ENCODE data around the gene PIGU.
A peak's percentile ranks its signal among the peaks of the same experiment; 100 is the strongest.

Gene PIGU

DNA sequence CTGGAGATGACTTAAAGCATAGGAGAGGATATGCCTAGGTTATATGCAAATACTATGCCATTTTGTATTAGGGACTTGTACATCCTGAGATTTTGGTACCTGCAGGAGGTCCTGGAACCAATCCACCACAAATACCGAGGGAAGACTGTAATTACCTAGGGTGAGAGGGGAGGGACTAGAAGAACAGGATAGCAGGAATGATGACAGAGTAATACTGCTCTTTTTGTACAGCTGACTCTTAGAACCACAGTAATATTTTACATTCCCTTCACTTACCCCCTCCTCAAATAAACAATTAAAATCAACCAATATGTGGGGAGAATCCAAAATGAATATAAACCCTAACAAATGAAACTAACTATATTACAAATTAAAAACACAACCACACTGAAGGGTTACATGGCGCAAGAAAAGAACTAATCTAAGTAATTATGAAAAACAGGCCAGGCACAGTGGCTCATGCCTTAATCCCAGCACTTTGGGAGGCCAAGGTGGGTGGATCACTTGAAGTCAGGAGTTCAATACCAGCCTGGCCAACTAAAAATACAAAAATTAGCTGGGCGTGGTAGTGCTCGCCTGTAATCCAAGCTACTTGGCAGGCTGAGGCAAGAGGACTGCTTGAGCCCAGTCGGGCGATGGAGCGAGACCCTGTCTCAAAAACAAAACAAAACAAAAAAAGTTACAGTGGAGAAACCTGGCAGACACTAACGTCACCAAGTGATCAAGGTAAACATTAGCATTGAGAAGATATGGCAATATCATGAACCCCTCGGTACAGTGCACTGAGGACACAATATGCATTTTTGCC lies 81.3 kb downstream of the PIGU start:
- TF ChIP-seq SP7 (tag by site-specific recombination; IDR thresholded peaks at IDR 0.05): peak; percentile 81
- TF ChIP-seq, protein P1, sequence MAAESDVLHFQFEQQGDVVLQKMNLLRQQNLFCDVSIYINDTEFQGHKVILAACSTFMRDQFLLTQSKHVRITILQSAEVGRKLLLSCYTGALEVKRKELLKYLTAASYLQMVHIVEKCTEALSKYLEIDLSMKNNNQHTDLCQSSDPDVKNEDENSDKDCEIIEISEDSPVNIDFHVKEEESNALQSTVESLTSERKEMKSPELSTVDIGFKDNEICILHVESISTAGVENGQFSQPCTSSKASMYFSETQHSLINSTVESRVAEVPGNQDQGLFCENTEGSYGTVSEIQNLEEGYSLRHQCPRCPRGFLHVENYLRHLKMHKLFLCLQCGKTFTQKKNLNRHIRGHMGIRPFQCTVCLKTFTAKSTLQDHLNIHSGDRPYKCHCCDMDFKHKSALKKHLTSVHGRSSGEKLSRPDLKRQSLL (tag by site-specific recombination; IDR thresholded peaks at IDR 0.05): peak; percentile 51; the same call in 1 of the 2 replicates
- 0 out of 2 replicates have a peak, but pooled peaks have one; percentile 42 for TF ChIP-seq IKZF3 (tag by site-specific recombination; IDR thresholded peaks at IDR 0.05)
- TF ChIP-seq, protein P2, sequence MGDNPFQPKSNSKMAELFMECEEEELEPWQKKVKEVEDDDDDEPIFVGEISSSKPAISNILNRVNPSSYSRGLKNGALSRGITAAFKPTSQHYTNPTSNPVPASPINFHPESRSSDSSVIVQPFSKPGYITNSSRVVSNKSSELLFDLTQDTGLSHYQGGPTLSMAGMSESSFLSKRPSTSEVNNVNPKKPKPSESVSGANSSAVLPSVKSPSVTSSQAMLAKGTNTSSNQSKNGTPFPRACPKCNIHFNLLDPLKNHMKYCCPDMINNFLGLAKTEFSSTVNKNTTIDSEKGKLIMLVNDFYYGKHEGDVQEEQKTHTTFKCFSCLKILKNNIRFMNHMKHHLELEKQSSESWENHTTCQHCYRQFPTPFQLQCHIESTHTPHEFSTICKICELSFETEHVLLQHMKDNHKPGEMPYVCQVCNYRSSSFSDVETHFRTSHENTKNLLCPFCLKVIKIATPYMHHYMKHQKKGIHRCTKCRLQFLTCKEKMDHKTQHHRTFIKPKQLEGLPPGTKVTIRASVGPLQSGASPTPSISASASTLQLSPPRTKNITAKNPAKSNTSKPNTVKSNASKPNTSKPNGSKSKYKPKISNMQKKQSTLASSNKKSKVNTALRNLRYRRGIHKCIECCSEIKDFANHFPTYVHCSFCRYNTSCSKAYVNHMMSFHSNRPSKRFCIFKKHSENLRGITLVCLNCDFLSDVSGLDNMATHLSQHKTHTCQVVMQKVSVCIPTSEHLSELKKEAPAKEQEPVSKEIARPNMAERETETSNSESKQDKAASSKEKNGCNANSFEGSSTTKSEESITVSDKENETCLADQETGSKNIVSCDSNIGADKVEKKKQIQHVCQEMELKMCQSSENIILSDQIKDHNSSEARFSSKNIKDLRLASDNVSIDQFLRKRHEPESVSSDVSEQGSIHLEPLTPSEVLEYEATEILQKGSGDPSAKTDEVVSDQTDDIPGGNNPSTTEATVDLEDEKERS (tag by site-specific recombination; IDR thresholded peaks at IDR 0.05): no peak
- TF ChIP-seq ZNF660 (tag by site-specific recombination; IDR thresholded peaks at IDR 0.05): no peak
- peak; percentile 90 for TF ChIP-seq FEZF1 (tag by site-specific recombination; IDR thresholded peaks at IDR 0.05)
- TF ChIP-seq KLF1 (tag by site-specific recombination; IDR thresholded peaks at IDR 0.05): peak; percentile 36; the same call in 1 of the 2 replicates
- TF ChIP-seq ZEB2 (tag by site-specific recombination; IDR thresholded peaks at IDR 0.05): no peak
- peak; percentile 46 for TF ChIP-seq ZNF335 (tag by site-specific recombination; conservative IDR thresholded peaks at IDR 0.05)
- TF ChIP-seq, protein P3, sequence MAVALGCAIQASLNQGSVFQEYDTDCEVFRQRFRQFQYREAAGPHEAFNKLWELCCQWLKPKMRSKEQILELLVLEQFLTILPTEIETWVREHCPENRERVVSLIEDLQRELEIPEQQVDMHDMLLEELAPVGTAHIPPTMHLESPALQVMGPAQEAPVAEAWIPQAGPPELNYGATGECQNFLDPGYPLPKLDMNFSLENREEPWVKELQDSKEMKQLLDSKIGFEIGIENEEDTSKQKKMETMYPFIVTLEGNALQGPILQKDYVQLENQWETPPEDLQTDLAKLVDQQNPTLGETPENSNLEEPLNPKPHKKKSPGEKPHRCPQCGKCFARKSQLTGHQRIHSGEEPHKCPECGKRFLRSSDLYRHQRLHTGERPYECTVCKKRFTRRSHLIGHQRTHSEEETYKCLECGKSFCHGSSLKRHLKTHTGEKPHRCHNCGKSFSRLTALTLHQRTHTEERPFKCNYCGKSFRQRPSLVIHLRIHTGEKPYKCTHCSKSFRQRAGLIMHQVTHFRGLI (tag by site-specific recombination; IDR thresholded peaks at IDR 0.05): peak; percentile 74; the same call in 1 of the 2 replicates
- peak; percentile 24; the same call in 1 of the 2 replicates for TF ChIP-seq ZNF558 (tag by site-specific recombination; IDR thresholded peaks at IDR 0.05)
- TF ChIP-seq, protein P4, sequence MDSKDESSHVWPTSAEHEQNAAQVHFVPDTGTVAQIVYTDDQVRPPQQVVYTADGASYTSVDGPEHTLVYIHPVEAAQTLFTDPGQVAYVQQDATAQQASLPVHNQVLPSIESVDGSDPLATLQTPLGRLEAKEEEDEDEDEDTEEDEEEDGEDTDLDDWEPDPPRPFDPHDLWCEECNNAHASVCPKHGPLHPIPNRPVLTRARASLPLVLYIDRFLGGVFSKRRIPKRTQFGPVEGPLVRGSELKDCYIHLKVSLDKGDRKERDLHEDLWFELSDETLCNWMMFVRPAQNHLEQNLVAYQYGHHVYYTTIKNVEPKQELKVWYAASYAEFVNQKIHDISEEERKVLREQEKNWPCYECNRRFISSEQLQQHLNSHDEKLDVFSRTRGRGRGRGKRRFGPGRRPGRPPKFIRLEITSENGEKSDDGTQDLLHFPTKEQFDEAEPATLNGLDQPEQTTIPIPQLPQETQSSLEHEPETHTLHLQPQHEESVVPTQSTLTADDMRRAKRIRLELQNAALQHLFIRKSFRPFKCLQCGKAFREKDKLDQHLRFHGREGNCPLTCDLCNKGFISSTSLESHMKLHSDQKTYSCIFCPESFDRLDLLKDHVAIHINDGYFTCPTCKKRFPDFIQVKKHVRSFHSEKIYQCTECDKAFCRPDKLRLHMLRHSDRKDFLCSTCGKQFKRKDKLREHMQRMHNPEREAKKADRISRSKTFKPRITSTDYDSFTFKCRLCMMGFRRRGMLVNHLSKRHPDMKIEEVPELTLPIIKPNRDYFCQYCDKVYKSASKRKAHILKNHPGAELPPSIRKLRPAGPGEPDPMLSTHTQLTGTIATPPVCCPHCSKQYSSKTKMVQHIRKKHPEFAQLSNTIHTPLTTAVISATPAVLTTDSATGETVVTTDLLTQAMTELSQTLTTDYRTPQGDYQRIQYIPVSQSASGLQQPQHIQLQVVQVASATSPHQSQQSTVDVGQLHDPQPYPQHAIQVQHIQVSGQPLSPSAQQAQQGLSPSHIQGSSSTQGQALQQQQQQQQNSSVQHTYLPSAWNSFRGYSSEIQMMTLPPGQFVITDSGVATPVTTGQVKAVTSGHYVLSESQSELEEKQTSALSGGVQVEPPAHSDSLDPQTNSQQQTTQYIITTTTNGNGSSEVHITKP (tag by site-specific recombination; IDR thresholded peaks at IDR 0.05): peak; percentile 60
- TF ChIP-seq, protein P5, sequence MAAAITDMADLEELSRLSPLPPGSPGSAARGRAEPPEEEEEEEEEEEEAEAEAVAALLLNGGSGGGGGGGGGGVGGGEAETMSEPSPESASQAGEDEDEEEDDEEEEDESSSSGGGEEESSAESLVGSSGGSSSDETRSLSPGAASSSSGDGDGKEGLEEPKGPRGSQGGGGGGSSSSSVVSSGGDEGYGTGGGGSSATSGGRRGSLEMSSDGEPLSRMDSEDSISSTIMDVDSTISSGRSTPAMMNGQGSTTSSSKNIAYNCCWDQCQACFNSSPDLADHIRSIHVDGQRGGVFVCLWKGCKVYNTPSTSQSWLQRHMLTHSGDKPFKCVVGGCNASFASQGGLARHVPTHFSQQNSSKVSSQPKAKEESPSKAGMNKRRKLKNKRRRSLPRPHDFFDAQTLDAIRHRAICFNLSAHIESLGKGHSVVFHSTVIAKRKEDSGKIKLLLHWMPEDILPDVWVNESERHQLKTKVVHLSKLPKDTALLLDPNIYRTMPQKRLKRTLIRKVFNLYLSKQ (tag by site-specific recombination; IDR thresholded peaks at IDR 0.05; ENCODE audit: borderline replicate concordance): no peak
- TF ChIP-seq, protein P6, sequence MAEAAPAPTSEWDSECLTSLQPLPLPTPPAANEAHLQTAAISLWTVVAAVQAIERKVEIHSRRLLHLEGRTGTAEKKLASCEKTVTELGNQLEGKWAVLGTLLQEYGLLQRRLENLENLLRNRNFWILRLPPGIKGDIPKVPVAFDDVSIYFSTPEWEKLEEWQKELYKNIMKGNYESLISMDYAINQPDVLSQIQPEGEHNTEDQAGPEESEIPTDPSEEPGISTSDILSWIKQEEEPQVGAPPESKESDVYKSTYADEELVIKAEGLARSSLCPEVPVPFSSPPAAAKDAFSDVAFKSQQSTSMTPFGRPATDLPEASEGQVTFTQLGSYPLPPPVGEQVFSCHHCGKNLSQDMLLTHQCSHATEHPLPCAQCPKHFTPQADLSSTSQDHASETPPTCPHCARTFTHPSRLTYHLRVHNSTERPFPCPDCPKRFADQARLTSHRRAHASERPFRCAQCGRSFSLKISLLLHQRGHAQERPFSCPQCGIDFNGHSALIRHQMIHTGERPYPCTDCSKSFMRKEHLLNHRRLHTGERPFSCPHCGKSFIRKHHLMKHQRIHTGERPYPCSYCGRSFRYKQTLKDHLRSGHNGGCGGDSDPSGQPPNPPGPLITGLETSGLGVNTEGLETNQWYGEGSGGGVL (tag by site-specific recombination; IDR thresholded peaks at IDR 0.05): peak; percentile 33; the same call in 1 of the 2 replicates
- peak; percentile 58 for TF ChIP-seq ZBTB17 (tag by site-specific recombination; IDR thresholded peaks at IDR 0.05)
- TF ChIP-seq ZNF629 (tag by site-specific recombination; IDR thresholded peaks at IDR 0.05): peak; percentile 36; the same call in 1 of the 2 replicates
- TF ChIP-seq ZNF600 (tag by site-specific recombination; IDR thresholded peaks at IDR 0.05): peak; percentile 36; the same call in 1 of the 2 replicates
- TF ChIP-seq ZIC2 (tag by site-specific recombination; IDR thresholded peaks at IDR 0.05): 0 out of 2 replicates have a peak, but pooled peaks have one; percentile 29
- TF ChIP-seq, protein P7, sequence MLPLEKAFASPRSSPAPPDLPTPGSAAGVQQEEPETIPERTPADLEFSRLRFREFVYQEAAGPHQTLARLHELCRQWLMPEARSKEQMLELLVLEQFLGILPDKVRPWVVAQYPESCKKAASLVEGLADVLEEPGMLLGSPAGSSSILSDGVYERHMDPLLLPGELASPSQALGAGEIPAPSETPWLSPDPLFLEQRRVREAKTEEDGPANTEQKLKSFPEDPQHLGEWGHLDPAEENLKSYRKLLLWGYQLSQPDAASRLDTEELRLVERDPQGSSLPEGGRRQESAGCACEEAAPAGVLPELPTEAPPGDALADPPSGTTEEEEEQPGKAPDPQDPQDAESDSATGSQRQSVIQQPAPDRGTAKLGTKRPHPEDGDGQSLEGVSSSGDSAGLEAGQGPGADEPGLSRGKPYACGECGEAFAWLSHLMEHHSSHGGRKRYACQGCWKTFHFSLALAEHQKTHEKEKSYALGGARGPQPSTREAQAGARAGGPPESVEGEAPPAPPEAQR (tag by site-specific recombination; IDR thresholded peaks at IDR 0.05): no peak
- no peak for TF ChIP-seq ZNF529 (tag by site-specific recombination; IDR thresholded peaks at IDR 0.05; ENCODE audit: insufficient replicate concordance)
- TF ChIP-seq OSR2 (tag by site-specific recombination; IDR thresholded peaks at IDR 0.05): peak; percentile 16; the same call in 1 of the 2 replicates
- peak; percentile 85 for TF ChIP-seq GLIS1 (tag by site-specific recombination; IDR thresholded peaks at IDR 0.05)

More for the DNA sequence above, 81.3 kb downstream of the PIGU start:
- Histone ChIP-seq H3K4me3 (ENCODE audit: low read depth, low read length) (no peak overlapping the region), H3K9me3 (ENCODE audit: control insufficient read depth, insufficient read depth, low read depth, low read length) (no peaks in the 10 kb centered on the region), H3K4me1 (ENCODE audit: control insufficient read depth, insufficient read depth, low read length) (0 out of 2 replicates have a peak, but pooled peaks cover 2% of the 10 kb centered on the region), H3K27ac (ENCODE audit: extremely low read depth, low read depth, low read length) (no peak overlapping the region), H3K36me3 (ENCODE audit: control insufficient read depth in 2 of 2, insufficient read depth in 1 of 2, low read length in 2 of 2) (no peaks in the 10 kb centered on the region)
- ChIA-PET CTCF (no interaction called here), POLR2A (no interaction called here)

All from HEK293 (cell line).